ENCODE results near the gene SYNE4.

The SYNE4 gene

GRCh38 chr19:35955881-35956634, 52.6 kb downstream of the SYNE4 start:
- DNase-seq: no peak
- Mint-ChIP-seq H3K9me3 (peaks cover 11% of the 10 kb centered on the region), H3K27me3 (ENCODE audit: low read depth, poor library complexity) (peaks cover 86% of the 10 kb centered on the region), H3K27ac (no peak overlapping the region), H3K36me3 (ENCODE audit: low read depth) (no peaks in the 10 kb centered on the region), H3K4me1 (no peaks in the 10 kb centered on the region), H3K4me3 (no peak overlapping the region)
- no peak for TF ChIP-seq CTCF (IDR thresholded peaks at IDR 0.05)
